Thoracic aorta (tissue), 2 donors: ENCODE results near the gene NT5DC1. TPM values are rescaled to one million over a fixed set of nuclear protein-coding genes. Genes with fewer than 3 reads are reported as not detected.

Experiments used
- ATAC-seq: fragments of 150-250 bp; one replicate; pipeline ENCODE4 v1.8.0; 2017; ENCODE audit warnings: low read depth; ENCODE audit not compliant: insufficient number of reproducible peaks, low FRiP score
- DNase-seq: peaks from one replicate; pipeline ENCODE4 v3.0.0-alpha.2; 2020; ENCODE audit warnings: low spot score
- H3K27ac ChIP-seq, 2 donors: fragments of 200-600 bp; sonication (generic); 1 replicate in 1 of 2; 2 replicates in 1 of 2; pipeline ENCODE4 v1.5.1; 2016; ENCODE audit warnings: mild to moderate bottlenecking in 2 of 2, moderate library complexity in 2 of 2
- H3K27me3 ChIP-seq: fragments of 200-600 bp; sonication (generic); replicated peaks from 2 replicates; pipeline ENCODE4 v1.6.0; 2016; ENCODE audit warnings: mild to moderate bottlenecking; ENCODE audit not compliant: insufficient read depth
- H3K36me3 ChIP-seq: fragments of 200-600 bp; sonication (generic); one replicate; pipeline ENCODE4 v1.5.1; 2016
- H3K4me1 ChIP-seq, 2 donors: fragments of 200-600 bp; sonication (generic); 1 replicate in 1 of 2; 2 replicates in 1 of 2; pipeline versions ENCODE4 v1.5.1 to v1.6.0; 2016; ENCODE audit warnings: low read depth in 2 of 2, mild to moderate bottlenecking in 1 of 2; ENCODE audit not compliant: control insufficient read depth in 1 of 2
- H3K4me3 ChIP-seq: fragments of 200-600 bp; sonication (generic); 2 replicates; pipeline ENCODE4 v1.5.1; 2016; ENCODE audit warnings: mild to moderate bottlenecking
- H3K9me3 ChIP-seq: fragments of 200-600 bp; sonication (generic); 2 replicates; pipeline ENCODE4 v1.5.1; 2016
- total RNA-seq, 2 donors: library from RNA; depleted of rRNA; stranded (reverse); fragments of >200 nt; gene quantifications; one replicate each; pipeline versions ENCODE4 v1.1.0 to v1.2.3, GENCODE V29; 2016
- TF ChIP-seq, protein P1 (sequence below): fragments of 200-600 bp; sonication (generic); IDR thresholded peaks from one replicate; pipeline ENCODE4 v1.5.1; 2019; ENCODE audit warnings: antibody characterized with exemption

NT5DC1 gene
- total RNA-seq, 2 donors from 2014 or later, result 15.4 to 25.0 TPM

DNA sequence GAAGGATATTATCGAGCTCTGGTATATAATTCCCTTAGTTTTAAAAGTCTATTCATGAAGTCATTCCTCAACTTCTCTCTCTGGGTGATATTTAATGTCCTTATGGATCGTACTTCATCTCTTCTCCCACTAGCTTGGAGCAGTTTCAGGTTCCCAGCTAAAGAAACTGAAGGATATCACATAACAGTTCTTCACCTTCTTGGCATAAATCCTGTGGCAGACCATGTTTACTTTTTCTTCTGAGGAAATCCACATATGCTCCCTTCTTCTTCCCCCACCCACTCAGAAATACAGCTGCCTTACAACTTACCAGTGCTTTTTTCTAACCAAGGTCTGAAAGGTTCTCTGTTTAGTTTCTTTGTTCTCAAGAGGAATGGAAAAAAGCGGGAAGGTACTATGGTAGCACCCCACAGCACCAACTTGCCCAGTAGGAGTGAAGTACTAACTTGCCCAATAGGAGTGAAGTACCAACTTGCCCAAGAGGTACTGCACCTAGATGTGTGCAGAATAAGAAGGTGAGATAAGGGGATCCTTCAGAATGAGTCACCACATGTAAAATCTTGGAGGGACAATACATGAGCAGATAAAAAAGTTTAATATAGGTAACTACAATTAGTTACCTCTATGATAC lies 100.1 kb downstream of the NT5DC1 start:
- TF ChIP-seq, protein P1, sequence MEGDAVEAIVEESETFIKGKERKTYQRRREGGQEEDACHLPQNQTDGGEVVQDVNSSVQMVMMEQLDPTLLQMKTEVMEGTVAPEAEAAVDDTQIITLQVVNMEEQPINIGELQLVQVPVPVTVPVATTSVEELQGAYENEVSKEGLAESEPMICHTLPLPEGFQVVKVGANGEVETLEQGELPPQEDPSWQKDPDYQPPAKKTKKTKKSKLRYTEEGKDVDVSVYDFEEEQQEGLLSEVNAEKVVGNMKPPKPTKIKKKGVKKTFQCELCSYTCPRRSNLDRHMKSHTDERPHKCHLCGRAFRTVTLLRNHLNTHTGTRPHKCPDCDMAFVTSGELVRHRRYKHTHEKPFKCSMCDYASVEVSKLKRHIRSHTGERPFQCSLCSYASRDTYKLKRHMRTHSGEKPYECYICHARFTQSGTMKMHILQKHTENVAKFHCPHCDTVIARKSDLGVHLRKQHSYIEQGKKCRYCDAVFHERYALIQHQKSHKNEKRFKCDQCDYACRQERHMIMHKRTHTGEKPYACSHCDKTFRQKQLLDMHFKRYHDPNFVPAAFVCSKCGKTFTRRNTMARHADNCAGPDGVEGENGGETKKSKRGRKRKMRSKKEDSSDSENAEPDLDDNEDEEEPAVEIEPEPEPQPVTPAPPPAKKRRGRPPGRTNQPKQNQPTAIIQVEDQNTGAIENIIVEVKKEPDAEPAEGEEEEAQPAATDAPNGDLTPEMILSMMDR, result no peak
- DNase-seq, result no peak
- H3K9me3 ChIP-seq, result no peaks in the 10 kb centered on the region

DNA sequence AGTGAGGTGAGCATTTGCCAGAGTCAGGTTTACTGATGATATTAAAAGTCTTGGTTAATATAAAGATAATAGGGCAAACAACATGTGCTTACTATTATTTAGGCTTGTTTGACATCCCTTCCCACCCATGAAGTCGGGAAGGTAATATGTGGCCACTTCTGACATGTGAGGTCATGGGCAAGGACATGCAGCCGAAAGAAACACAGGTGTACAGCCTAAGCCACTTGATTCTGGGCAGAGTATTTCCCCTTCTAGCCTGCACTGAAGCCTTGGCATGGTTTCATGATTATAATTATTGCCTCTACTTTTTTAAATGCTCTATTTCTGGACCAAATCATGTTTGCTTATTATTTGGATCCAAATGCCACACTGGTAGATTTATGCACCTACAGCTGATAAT lies 100.9 kb downstream of the NT5DC1 start:
- ATAC-seq (no peak), DNase-seq (no peak)
- H3K9me3 ChIP-seq, result no peaks in the 10 kb centered on the region
- H3K4me1 ChIP-seq, result no peaks in the 10 kb centered on the region
- no peak overlapping the region for H3K27ac ChIP-seq
- TF ChIP-seq, protein P1, result no peak
- H3K27me3 ChIP-seq, result no peaks in the 10 kb centered on the region
- H3K36me3 ChIP-seq, result no peaks in the 10 kb centered on the region
- no peak overlapping the region for H3K4me3 ChIP-seq

More for the DNA sequence above, 100.1 kb downstream of the NT5DC1 start:
- no peak overlapping the region for H3K4me3 ChIP-seq
- H3K36me3 ChIP-seq, result no peaks in the 10 kb centered on the region
- H3K4me1 ChIP-seq, result no peaks in the 10 kb centered on the region
- no peak overlapping the region for H3K27ac ChIP-seq
- no peak for ATAC-seq
- H3K27me3 ChIP-seq, result no peaks in the 10 kb centered on the region

GRCh38 chr6:116205281-116205680 lies 104.6 kb downstream of the NT5DC1 start:
- no peaks in the 10 kb centered on the region for H3K27me3 ChIP-seq
- H3K27ac ChIP-seq, result no peak overlapping the region
- DNase-seq (no peak), ATAC-seq (no peak)
- TF ChIP-seq, protein P1, result no peak
- H3K36me3 ChIP-seq, result no peaks in the 10 kb centered on the region
- H3K9me3 ChIP-seq, result no peaks in the 10 kb centered on the region
- H3K4me3 ChIP-seq, result no peak overlapping the region
- peaks cover 1 to 2% of the 10 kb centered on the region in 2 donors for H3K4me1 ChIP-seq

- no peaks in the 10 kb centered on the region for H3K27me3 ChIP-seq
- DNase-seq, result no peak
- no peaks in the 10 kb centered on the region for H3K9me3 ChIP-seq
- H3K4me1 ChIP-seq, result peaks cover 3% of the 10 kb centered on the region in 2 donors
- no peaks in the 10 kb centered on the region for H3K36me3 ChIP-seq
- TF ChIP-seq, protein P1, result no peak
- H3K4me3 ChIP-seq, result no peak overlapping the region
- H3K27ac ChIP-seq, result no peak overlapping the region
- ATAC-seq, result no peak
These were observed 105.7 kb downstream of the NT5DC1 start for GRCh38 chr6:116206231-116206903.

DNA sequence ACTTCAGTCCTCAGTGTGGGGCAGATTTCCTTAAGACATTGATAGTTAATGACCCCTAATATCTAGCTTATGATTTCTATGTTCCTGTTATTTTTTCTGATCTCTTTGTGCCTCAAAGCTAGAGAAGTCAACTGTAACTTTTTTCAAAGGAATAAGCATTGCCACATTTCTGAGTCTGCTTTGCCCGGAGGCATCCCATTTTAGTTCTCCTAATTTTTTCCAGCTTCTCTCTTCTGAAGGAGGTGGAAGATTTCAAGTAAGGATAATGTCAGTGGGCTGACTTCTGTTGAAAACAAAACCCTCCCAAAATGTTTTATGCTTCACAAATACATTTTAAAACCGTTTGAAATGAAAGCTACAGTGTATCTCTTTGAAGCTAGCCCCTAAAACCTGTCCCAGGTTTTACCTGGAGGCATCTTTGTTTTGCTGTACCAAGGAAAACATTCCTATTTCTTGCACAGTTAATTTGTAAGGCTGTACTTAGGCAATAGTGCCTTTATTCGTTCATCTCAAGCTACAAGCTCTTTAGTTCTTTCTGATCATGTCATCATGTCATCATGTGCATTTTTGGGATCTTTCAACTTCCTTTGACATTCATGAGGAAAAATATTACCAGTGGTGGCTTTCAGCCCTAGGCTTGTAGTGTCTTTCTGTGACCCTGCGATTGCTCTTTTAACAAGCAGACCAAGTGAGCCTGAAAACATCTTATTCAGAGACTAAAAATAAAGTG lies 107.6 kb downstream of the NT5DC1 start:
- peaks cover 3% of the 10 kb centered on the region in 2 donors for H3K4me1 ChIP-seq
- no peak overlapping the region for H3K27ac ChIP-seq
- H3K9me3 ChIP-seq, result no peaks in the 10 kb centered on the region
- H3K27me3 ChIP-seq, result no peaks in the 10 kb centered on the region
- H3K36me3 ChIP-seq, result no peaks in the 10 kb centered on the region
- DNase-seq (no peak), ATAC-seq (no peak)
- TF ChIP-seq, protein P1, result no peak
- H3K4me3 ChIP-seq, result no peak overlapping the region
